H1 (cell line): ENCODE data around the gene PGGHG. TPM values are rescaled to one million over a fixed set of nuclear protein-coding genes. Genes with fewer than 3 reads are reported as not detected.

ENCODE experiments used
- CTCF ChIA-PET: fragments of 300-600 bp; sonication (Branson Sonifier 250); formaldehyde crosslinking; loops from one replicate; lab custom pipeline; 2021; ENCODE audit not compliant: partially characterized antibody; lab: Charles Lee
- POLR2A ChIA-PET: fragments of 300-600 bp; sonication (Branson Sonifier 250); formaldehyde crosslinking; loops from one replicate; lab custom pipeline; 2021; ENCODE audit warnings: inconsistent platforms; ENCODE audit not compliant: partially characterized antibody; lab: Charles Lee
- DNase-seq, 2 experiments: peaks; one replicate each; pipeline versions ENCODE4 v3.0.0 to v3.0.0-alpha.2; 2010 to 2022; ENCODE audit warnings: low spot score in 2 of 2, low read depth in 1 of 2, mixed read lengths in 1 of 2
- FAIRE-seq: peaks from 2 replicates; lab custom pipeline; 2011; peaks lifted over from hg19 to GRCh38; lab: Jason Lieb, UNC
- H2AFZ ChIP-seq: 2 replicates; pipeline ENCODE4 v1.8.1; 2012; ENCODE audit warnings: low read length, inconsistent platforms
- H2AK5ac ChIP-seq: 2 replicates; pipeline ENCODE4 v1.6.1; 2013; ENCODE audit warnings: low read depth, low read length
- H2BK120ac ChIP-seq: replicated peaks from 2 replicates; pipeline ENCODE3; 2013; ENCODE audit warnings: low read depth, low read length, inconsistent platforms
- H2BK12ac ChIP-seq: 2 replicates; pipeline ENCODE4 v1.6.1; 2013; ENCODE audit warnings: low read depth, low read length
- H2BK15ac ChIP-seq: 2 replicates; pipeline ENCODE4 v1.6.1; 2013; ENCODE audit warnings: low read length
- H2BK20ac ChIP-seq: 2 replicates; pipeline ENCODE4 v1.6.1; 2013; ENCODE audit warnings: low read length
- H2BK5ac ChIP-seq: 2 replicates; pipeline ENCODE4 v1.6.1; 2013; ENCODE audit warnings: low read depth, low read length
- H3K14ac ChIP-seq: 2 replicates; pipeline ENCODE4 v1.6.1; 2013; ENCODE audit warnings: inconsistent platforms; ENCODE audit not compliant: insufficient read length
- H3K18ac ChIP-seq: 2 replicates; pipeline ENCODE4 v1.6.1; 2013; ENCODE audit warnings: low read length; ENCODE audit errors: extremely low read depth
- H3K23ac ChIP-seq: 2 replicates; pipeline ENCODE4 v1.6.1; 2013; ENCODE audit warnings: inconsistent platforms; ENCODE audit not compliant: insufficient read length
- H3K23me2 ChIP-seq: 2 replicates; pipeline ENCODE4 v1.6.1; 2013; ENCODE audit warnings: low read depth, low read length
- H3K27ac ChIP-seq: 2 replicates; pipeline ENCODE4 v1.6.1; 2011; ENCODE audit warnings: low read depth, low read length, inconsistent platforms
- H3K27me3 ChIP-seq, 4 experiments: replicated peaks in 1 of 4; 1 replicate in 1 of 4; 2 replicates in 3 of 4; pipeline versions ENCODE4 v1.6.1 to v1.8.1; 2011 to 2013; ENCODE audit warnings: low read length in 3 of 4, mild to moderate bottlenecking in 3 of 4, inconsistent platforms in 2 of 4, mixed read lengths in 2 of 4, moderate library complexity in 1 of 4; ENCODE audit not compliant: control insufficient read depth in 3 of 4, insufficient read depth in 3 of 4; ENCODE audit errors: extremely low read depth in 1 of 4
- H3K36me3 ChIP-seq, 4 experiments: 2 replicates each; pipeline versions ENCODE4 v1.6.1 to v1.8.1; 2011 to 2013; ENCODE audit warnings: mild to moderate bottlenecking in 4 of 4, low read length in 3 of 4, moderate library complexity in 2 of 4, control low read depth in 1 of 4, inconsistent platforms in 1 of 4; ENCODE audit not compliant: insufficient read depth in 4 of 4, control insufficient read depth in 2 of 4
- H3K4ac ChIP-seq: replicated peaks from 2 replicates; pipeline ENCODE3; 2013; ENCODE audit warnings: low read length, low read depth, mixed read lengths, inconsistent platforms; ENCODE audit not compliant: insufficient read length
- H3K4me1 ChIP-seq, 4 experiments: replicated peaks in 1 of 4; 1 replicate in 1 of 4; 2 replicates in 3 of 4; pipeline versions ENCODE4 v1.6.1 to v1.8.1; 2011 to 2013; ENCODE audit warnings: low read length in 3 of 4, inconsistent platforms in 2 of 4, mixed read lengths in 1 of 4; ENCODE audit not compliant: insufficient read depth in 4 of 4, control insufficient read depth in 3 of 4
- H3K4me2 ChIP-seq, 2 experiments: 2 replicates each; pipeline versions ENCODE4 v1.6.1 to v1.8.1; 2011 to 2013; ENCODE audit warnings: low read depth in 2 of 2, low read length in 2 of 2, control low read depth in 1 of 2, inconsistent platforms in 1 of 2, mild to moderate bottlenecking in 1 of 2; ENCODE audit not compliant: insufficient read depth in 1 of 2
- H3K4me3 ChIP-seq, 4 experiments: fragments of 200-600, 300-600 bp in 1 of 4; sonication (generic), shearing (Covaris generic), sonication (Bioruptor Twin) in 1 of 4; 2 replicates each; pipeline versions ENCODE4 v1.5.1 to v1.8.1; 2011 to 2016; ENCODE audit warnings: low read length in 4 of 4, low read depth in 3 of 4, control low read depth in 2 of 4, inconsistent platforms in 2 of 4, mild to moderate bottlenecking in 2 of 4, mixed read lengths in 1 of 4, moderate library complexity in 1 of 4; ENCODE audit not compliant: insufficient read depth in 2 of 4; ENCODE audit errors: extremely low read depth in 1 of 4
- H3K56ac ChIP-seq: replicated peaks from 2 replicates; pipeline ENCODE3; 2013; ENCODE audit warnings: low read depth, mild to moderate bottlenecking, mixed read lengths, low read length, inconsistent platforms; ENCODE audit not compliant: insufficient read length
- H3K79me1 ChIP-seq: 2 replicates; pipeline ENCODE4 v1.6.1; 2013; ENCODE audit warnings: low read depth, low read length, control low read depth
- H3K79me2 ChIP-seq, 2 experiments: 2 replicates each; pipeline versions ENCODE4 v1.6.1 to v1.8.1; 2012 to 2013; ENCODE audit warnings: low read length in 2 of 2, mild to moderate bottlenecking in 2 of 2, inconsistent platforms in 1 of 2; ENCODE audit not compliant: insufficient read depth in 2 of 2, control insufficient read depth in 1 of 2
- H3K9ac ChIP-seq, 4 experiments: replicated peaks in 1 of 4; 1 replicate in 1 of 4; 2 replicates in 3 of 4; pipeline versions ENCODE4 v1.6.1 to v1.8.1; 2011 to 2013; ENCODE audit warnings: low read depth in 3 of 4, low read length in 3 of 4, control low read depth in 2 of 4, mild to moderate bottlenecking in 2 of 4, moderate library complexity in 2 of 4, inconsistent platforms in 1 of 4; ENCODE audit errors: extremely low read depth in 1 of 4
- H3K9me3 ChIP-seq, 2 experiments: 2 replicates each; pipeline versions ENCODE4 v1.6.1 to v1.8.1; 2012 to 2013; ENCODE audit warnings: mild to moderate bottlenecking in 2 of 2, moderate library complexity in 2 of 2, control low read depth in 1 of 2, inconsistent platforms in 1 of 2, low read depth in 1 of 2, low read length in 1 of 2, mixed read lengths in 1 of 2; ENCODE audit not compliant: insufficient read depth in 2 of 2
- H4K20me1 ChIP-seq, 2 experiments: replicated peaks in 1 of 2; 2 replicates each; pipeline versions ENCODE3 to v1.8.1; 2011 to 2013; ENCODE audit warnings: inconsistent platforms in 2 of 2, low read length in 2 of 2, mild to moderate bottlenecking in 1 of 2; ENCODE audit not compliant: insufficient read depth in 2 of 2, control insufficient read depth in 1 of 2
- H4K5ac ChIP-seq: 2 replicates; pipeline ENCODE4 v1.6.1; 2013; ENCODE audit warnings: low read length, low read depth, mixed read lengths, inconsistent platforms; ENCODE audit not compliant: insufficient read length
- H4K8ac ChIP-seq: 2 replicates; pipeline ENCODE4 v1.8.0; 2013; ENCODE audit warnings: mild to moderate bottlenecking, moderate library complexity, low read length, inconsistent platforms; ENCODE audit not compliant: insufficient read depth; ENCODE audit errors: extremely low read depth
- H4K91ac ChIP-seq: replicated peaks from 2 replicates; pipeline ENCODE3; 2013; ENCODE audit warnings: low read length, mixed read lengths, inconsistent platforms; ENCODE audit not compliant: insufficient read length
- BRCA1 ChIP-seq: IDR thresholded peaks from 2 replicates; pipeline ENCODE4 v1.6.1; 2012; ENCODE audit warnings: low read depth, low read length, improper control_type of control experiment
- EGR1 ChIP-seq: IDR thresholded peaks from 2 replicates; pipeline ENCODE4 v1.6.1; 2011; ENCODE audit warnings: low read depth, low read length, borderline replicate concordance
- JUN ChIP-seq: IDR thresholded peaks from 2 replicates; pipeline ENCODE4 v1.6.1; 2011; ENCODE audit warnings: low read depth, mild to moderate bottlenecking, improper control_type of control experiment, low read length
- KDM1A ChIP-seq: fragments of 200-600, 300-600 bp; sonication (generic); IDR thresholded peaks from 2 replicates; pipeline ENCODE4 v1.7.1; 2016; ENCODE audit warnings: mild to moderate bottlenecking, low read length, borderline replicate concordance
- KDM5A ChIP-seq: fragments of 200-600 bp; IDR thresholded peaks from 2 replicates; pipeline ENCODE4 v1.7.1; 2012; ENCODE audit warnings: mild to moderate bottlenecking, low read length, inconsistent platforms, mixed read lengths
- SP2 ChIP-seq: IDR thresholded peaks from 2 replicates; pipeline ENCODE4 v1.6.1; 2012; ENCODE audit warnings: mild to moderate bottlenecking, low read length, inconsistent platforms
- SUZ12 ChIP-seq: fragments of 200-600 bp; sonication (generic); IDR thresholded peaks from 2 replicates; pipeline ENCODE4 v1.6.1; 2012; ENCODE audit warnings: mild to moderate bottlenecking, inconsistent platforms, low read length, moderate library complexity, mixed read lengths
- TCF12 ChIP-seq: IDR thresholded peaks from 2 replicates; pipeline ENCODE4 v1.6.1; 2011; ENCODE audit warnings: low read depth, mild to moderate bottlenecking, low read length
- TEAD4 ChIP-seq: IDR thresholded peaks from 2 replicates; pipeline ENCODE4 v1.6.1; 2012; ENCODE audit warnings: low read depth, low read length, inconsistent platforms, mixed read lengths
- WGBS, 2 experiments: shearing (Covaris generic) in 1 of 2; methylation state at CpG; one replicate each; pipeline versions ENCODE4 v1.1.6 to v1.1.7; 2013 to 2015; ENCODE audit warnings: low lambda C conversion rate in 2 of 2, mixed read lengths in 2 of 2, inconsistent platforms in 1 of 2, low coverage in 1 of 2, missing lambda C conversion rate in 1 of 2; ENCODE audit not compliant: insufficient replicate concordance in 2 of 2, insufficient coverage in 1 of 2, insufficient read length in 1 of 2; ENCODE audit errors: extremely low coverage in 1 of 2, missing lambda C conversion rate in 1 of 2; 5-methylcytosine and 5-hydroxymethylcytosine counted together
- polyA plus RNA-seq, 7 experiments: library from polyadenylated mRNA; depleted of rRNA in 3 of 7; stranded (reverse) in 5 of 7; unstranded in 2 of 7; fragments of >200 nt in 5 of 7; fragments of 200-250 nt in 2 of 7; gene quantifications; 1 replicate in 5 of 7; 2 replicates in 1 of 7; 4 replicates in 1 of 7; pipeline versions ENCODE4 v1.2.1 to v1.2.3, GENCODE V29; 2011 to 2013; ENCODE audit warnings: missing spikeins in 2 of 7, mixed read lengths in 2 of 7
- total RNA-seq: library from RNA; stranded (reverse); fragmentation: NEBNext Ultra II Directional; extraction: Animal tissue kit (Norgen Biotek cat#: 25700); gene quantifications from 2 replicates; pipeline ENCODE4 v1.2.1, GENCODE V29; 2021
- TF ChIP-seq, protein P1 (sequence below), 3 experiments: IDR thresholded peaks; 1 replicate in 2 of 3; 2 replicates in 1 of 3; pipeline versions ENCODE4 v1.5.1 to v1.6.1; 2011; ENCODE audit warnings: low read length in 3 of 3, mild to moderate bottlenecking in 3 of 3, inconsistent platforms in 2 of 3, low read depth in 1 of 3, moderate library complexity in 1 of 3; ENCODE audit not compliant: insufficient read depth in 1 of 3; ENCODE audit errors: control extremely low read depth in 1 of 3

Gene PGGHG
- total and polyA plus RNA-seq, 2 of the 8 experiments (the other 6 are each of a cell fraction or from before 2014, with no cell fraction given), result 34.8 to 60.7 TPM

DNA sequence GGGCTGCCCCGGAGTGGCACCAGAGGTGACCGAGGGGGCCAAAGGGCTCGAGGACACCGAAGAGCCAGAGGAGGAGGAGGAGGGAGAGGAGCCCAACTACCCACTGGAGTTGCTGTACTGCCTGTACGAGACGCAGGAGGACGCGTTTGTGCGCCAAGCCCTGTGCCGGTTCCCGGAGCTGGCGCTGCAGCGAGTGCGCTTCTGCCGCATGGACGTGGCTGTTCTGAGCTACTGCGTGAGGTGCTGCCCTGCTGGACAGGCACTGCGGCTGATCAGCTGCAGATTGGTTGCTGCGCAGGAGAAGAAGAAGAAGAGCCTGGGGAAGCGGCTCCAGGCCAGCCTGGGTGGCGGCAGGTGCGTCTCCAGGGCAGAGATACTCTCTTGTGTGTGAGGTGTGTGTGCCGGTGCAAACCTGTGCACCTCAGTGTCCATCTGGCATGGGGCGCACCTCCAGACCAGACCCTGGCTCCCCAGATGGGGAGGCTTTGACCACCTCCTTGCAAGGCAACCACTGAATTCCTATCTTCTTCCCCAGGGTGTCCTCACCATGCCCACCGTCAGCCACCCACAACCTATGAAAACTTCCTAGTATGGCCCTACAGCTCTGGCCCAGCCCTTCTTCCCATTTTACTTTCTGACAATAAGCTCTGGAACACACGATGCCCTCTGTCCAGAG is 7.3 kb upstream of the PGGHG start:
- CTCF ChIA-PET, result interaction anchor here (0.6 to 8.6 kb wide), 9 partner anchors 9 to 74 kb away, joined by 3 to 88 read pairs (median 4); no protein-coding TSS in a partner anchor
- no peak overlapping the region for H2AFZ ChIP-seq
- peak overlapping the region; percentile 92; the same call in 1 of the 2 replicates for H2BK15ac ChIP-seq
- H3K9me3 ChIP-seq, result no peaks in the 10 kb centered on the region
- H3K56ac ChIP-seq, result no peak overlapping the region
- no peak overlapping the region for H2BK120ac ChIP-seq
- H2BK5ac ChIP-seq, result peak overlapping the region; percentile 49; the same call in 1 of the 2 replicates
- no peak overlapping the region for H3K4ac ChIP-seq
- no peak overlapping the region for H4K5ac ChIP-seq
- H3K27me3 ChIP-seq, result peaks cover 0 to 3% (median 1%) of the 10 kb centered on the region in 4 experiments; a peak in 2 of 7 replicates
- no peak overlapping the region for H2BK20ac ChIP-seq
- no peaks in the 10 kb centered on the region for H3K79me2 ChIP-seq
- no peaks in the 10 kb centered on the region for H3K79me1 ChIP-seq
- H4K8ac ChIP-seq, result no peak overlapping the region
- H2BK12ac ChIP-seq, result peak overlapping the region; percentile 39; the same call in 1 of the 2 replicates
- H2AK5ac ChIP-seq, result no peak overlapping the region
- H3K4me3 ChIP-seq, result no peak overlapping the region
- peak in 1 of 2 experiments; percentile 48 for DNase-seq
- no peak overlapping the region for H3K18ac ChIP-seq
- POLR2A ChIA-PET, result interaction anchor here (0.7 to 7.7 kb wide), 12 partner anchors 8 to 115 kb away, joined by 3 to 51 read pairs (median 4); partner anchors contain the start of gene IFITM5
- FAIRE-seq, result no peak
- no peak overlapping the region for H4K91ac ChIP-seq
- no peaks in the 10 kb centered on the region for H3K36me3 ChIP-seq
- WGBS, 2 experiments, result 95% methylated on average over 26 of the region's 26 CpGs; no CpG with 5 or more reads in 1 of the 2 experiments
- H4K20me1 ChIP-seq, result no peaks in the 10 kb centered on the region
- H3K9ac ChIP-seq, result no peak overlapping the region
- H3K4me1 ChIP-seq, result peaks cover 0 to 5% (median 0%) of the 10 kb centered on the region in 4 experiments; a peak in 4 of 7 replicates
- no peak overlapping the region for H3K4me2 ChIP-seq
- no peak overlapping the region for H3K14ac ChIP-seq
- no peak overlapping the region for H3K27ac ChIP-seq
- H3K23ac ChIP-seq, result no peak overlapping the region
- no peaks in the 10 kb centered on the region for H3K23me2 ChIP-seq
- TF ChIP-seq, protein P1, sequence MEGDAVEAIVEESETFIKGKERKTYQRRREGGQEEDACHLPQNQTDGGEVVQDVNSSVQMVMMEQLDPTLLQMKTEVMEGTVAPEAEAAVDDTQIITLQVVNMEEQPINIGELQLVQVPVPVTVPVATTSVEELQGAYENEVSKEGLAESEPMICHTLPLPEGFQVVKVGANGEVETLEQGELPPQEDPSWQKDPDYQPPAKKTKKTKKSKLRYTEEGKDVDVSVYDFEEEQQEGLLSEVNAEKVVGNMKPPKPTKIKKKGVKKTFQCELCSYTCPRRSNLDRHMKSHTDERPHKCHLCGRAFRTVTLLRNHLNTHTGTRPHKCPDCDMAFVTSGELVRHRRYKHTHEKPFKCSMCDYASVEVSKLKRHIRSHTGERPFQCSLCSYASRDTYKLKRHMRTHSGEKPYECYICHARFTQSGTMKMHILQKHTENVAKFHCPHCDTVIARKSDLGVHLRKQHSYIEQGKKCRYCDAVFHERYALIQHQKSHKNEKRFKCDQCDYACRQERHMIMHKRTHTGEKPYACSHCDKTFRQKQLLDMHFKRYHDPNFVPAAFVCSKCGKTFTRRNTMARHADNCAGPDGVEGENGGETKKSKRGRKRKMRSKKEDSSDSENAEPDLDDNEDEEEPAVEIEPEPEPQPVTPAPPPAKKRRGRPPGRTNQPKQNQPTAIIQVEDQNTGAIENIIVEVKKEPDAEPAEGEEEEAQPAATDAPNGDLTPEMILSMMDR (IDR thresholded peaks at IDR 0.05; ENCODE audit: control extremely low read depth in 1 of 3, insufficient read depth in 1 of 3, low read depth in 1 of 3, low read length in 3 of 3), result no peak
- TF ChIP-seq SUZ12 (no peak), BRCA1 (no peak), SP2 (no peak), EGR1 (no peak), TEAD4 (no peak), KDM5A (no peak), JUN (no peak), TCF12 (no peak), KDM1A (no peak)
